Esophagus (tissue), 2 donors: ENCODE results near the gene SH3BP1. TPM values are rescaled to one million over a fixed set of nuclear protein-coding genes. Genes with fewer than 3 reads are reported as not detected.
A peak's percentile ranks its signal among the peaks of the same experiment; 100 is the strongest.
"Not testable (repeated sequence)": the region's sequence is repeated elsewhere in the genome, so short reads cannot be mapped to it uniquely, and the experiment has no call there.

Experiments
- H3K27ac ChIP-seq, 2 donors: one replicate each; pipeline ENCODE4 v1.5.1; 2013; ENCODE audit warnings: low read depth in 2 of 2, mild to moderate bottlenecking in 2 of 2, inconsistent platforms in 1 of 2, low read length in 1 of 2, moderate library complexity in 1 of 2
- H3K27me3 ChIP-seq, 2 donors: one replicate each; pipeline ENCODE4 v1.6.1; 2013; ENCODE audit warnings: low read length in 2 of 2, control low read depth in 1 of 2, mild to moderate bottlenecking in 1 of 2; ENCODE audit not compliant: insufficient read depth in 2 of 2, control insufficient read depth in 1 of 2
- H3K36me3 ChIP-seq, 2 donors: one replicate each; pipeline ENCODE4 v1.6.1; 2013; ENCODE audit warnings: low read length in 1 of 2; ENCODE audit not compliant: control insufficient read depth in 2 of 2, insufficient read depth in 2 of 2
- H3K4me1 ChIP-seq, 2 donors: one replicate each; pipeline ENCODE4 v1.6.1; 2013; ENCODE audit warnings: low read length in 1 of 2; ENCODE audit not compliant: control insufficient read depth in 2 of 2, insufficient read depth in 2 of 2
- H3K4me3 ChIP-seq, 2 donors: one replicate each; pipeline ENCODE4 v1.5.1; 2013; ENCODE audit warnings: low read length in 2 of 2, mild to moderate bottlenecking in 2 of 2, low read depth in 1 of 2, moderate library complexity in 1 of 2
- H3K9me3 ChIP-seq, 2 donors: one replicate each; pipeline ENCODE4 v1.6.1; 2013; ENCODE audit warnings: mild to moderate bottlenecking in 2 of 2, low read depth in 1 of 2, low read length in 1 of 2, moderate library complexity in 1 of 2; ENCODE audit not compliant: control insufficient read depth in 2 of 2, insufficient read depth in 1 of 2
- WGBS, 2 donors: extraction: QIAGEN DNeasy Blood & Tissue Kit; methylation state at CpG; one replicate each; pipeline ENCODE4 v1.1.7; 2013; 5-methylcytosine and 5-hydroxymethylcytosine counted together
- polyA plus RNA-seq, 2 donors: library from polyadenylated mRNA; stranded (reverse); fragments of 200-250 nt; gene quantifications; one replicate each; pipeline ENCODE4 v1.2.3, GENCODE V29; 2013
- donor health status: healthy with polysubstance abuse.
- donor health status: Bipolar disorder and iron deficiency.

SH3BP1 gene
- polyA plus RNA-seq, 2 donors: 39.8 to 42.0 TPM

DNA sequence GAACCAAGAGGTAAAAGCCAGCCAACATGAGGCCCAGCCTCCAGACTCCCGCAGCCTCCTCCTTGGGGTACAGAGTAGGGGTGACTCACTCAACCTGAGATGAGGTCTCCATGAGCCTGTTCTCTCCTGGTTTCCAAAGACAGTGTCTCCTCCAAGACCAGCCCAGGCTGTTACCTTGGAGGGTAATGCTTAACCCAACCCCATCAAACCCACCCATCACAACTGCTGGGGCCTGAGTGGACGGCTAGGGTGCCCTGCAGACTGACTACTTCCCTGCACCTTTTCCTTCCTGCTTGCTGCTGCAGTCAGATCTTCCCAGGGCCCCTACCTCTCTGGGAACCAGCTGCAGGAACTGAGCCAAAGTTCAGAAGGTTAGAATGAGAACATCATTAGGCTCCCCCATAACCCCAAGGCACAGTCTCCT lies 41.5 kb downstream of the SH3BP1 start:
- no peak overlapping the region for H3K4me3 ChIP-seq
- no peaks in the 10 kb centered on the region for H3K9me3 ChIP-seq
- H3K36me3 ChIP-seq: peaks cover 0 to 2% of the 10 kb centered on the region in 2 donors
- WGBS, 2 donors: 76 to 79% methylated on average over 2 of the region's 2 CpGs
- H3K27me3 ChIP-seq: no peaks in the 10 kb centered on the region
- H3K27ac ChIP-seq: peak overlapping the region in 1 of 2 donors; percentile 62
- peaks cover 0 to 8% of the 10 kb centered on the region in 2 donors for H3K4me1 ChIP-seq

- Histone ChIP-seq H3K9me3 (no peaks in the 10 kb centered on the region), H3K27me3 (no peaks in the 10 kb centered on the region), H3K4me1 (peaks cover 0 to 8% of the 10 kb centered on the region in 2 donors), H3K36me3 (peaks cover 0 to 2% of the 10 kb centered on the region in 2 donors), H3K4me3 (no peak overlapping the region), H3K27ac (peak overlapping the region in 1 of 2 donors; percentile 62)
- WGBS, 2 donors: 14 to 17% methylated on average over 6 of the region's 6 CpGs
These were observed 42.1 kb downstream of the SH3BP1 start for GRCh38 chr22:37681556-37682049.

GRCh38 chr22:37684803-37685615 lies 45.5 kb downstream of the SH3BP1 start:
- no peaks in the 10 kb centered on the region for H3K9me3 ChIP-seq
- H3K27ac ChIP-seq: peak overlapping the region; percentile 19 to 95

GRCh38 chr22:37686002-37686982 lies 46.8 kb downstream of the SH3BP1 start, which contains the start of gene NOL12:
TSS of gene NOL12 (plus strand) at chr22:37686343. CDS start at chr22:37686393, 50 bp downstream.
- no peaks in the 10 kb centered on the region for H3K9me3 ChIP-seq
- H3K27ac ChIP-seq: peak within 1 kb of the TSS; percentile 79 to 95
- peak within 1 kb of the TSS; percentile 81 for H3K4me3 ChIP-seq
- peaks cover 2 to 9% of the 10 kb centered on the region in 2 donors for H3K4me1 ChIP-seq
- H3K27me3 ChIP-seq: no peaks in the 10 kb centered on the region
- peaks cover 4 to 9% of the 10 kb centered on the region in 2 donors for H3K36me3 ChIP-seq
- 2% methylated on average over 57 to 62 of the region's 62 CpGs for WGBS, 2 donors

More at GRCh38 chr22:37684803-37685615, 45.5 kb downstream of the SH3BP1 start:
- WGBS, 2 donors: 50 to 58% methylated on average over 16 of the region's 16 CpGs
- Histone ChIP-seq H3K4me3 (no peak overlapping the region), H3K27me3 (no peaks in the 10 kb centered on the region), H3K4me1 (peaks cover 2 to 9% of the 10 kb centered on the region in 2 donors), H3K36me3 (peaks cover 0 to 7% of the 10 kb centered on the region in 2 donors)

DNA sequence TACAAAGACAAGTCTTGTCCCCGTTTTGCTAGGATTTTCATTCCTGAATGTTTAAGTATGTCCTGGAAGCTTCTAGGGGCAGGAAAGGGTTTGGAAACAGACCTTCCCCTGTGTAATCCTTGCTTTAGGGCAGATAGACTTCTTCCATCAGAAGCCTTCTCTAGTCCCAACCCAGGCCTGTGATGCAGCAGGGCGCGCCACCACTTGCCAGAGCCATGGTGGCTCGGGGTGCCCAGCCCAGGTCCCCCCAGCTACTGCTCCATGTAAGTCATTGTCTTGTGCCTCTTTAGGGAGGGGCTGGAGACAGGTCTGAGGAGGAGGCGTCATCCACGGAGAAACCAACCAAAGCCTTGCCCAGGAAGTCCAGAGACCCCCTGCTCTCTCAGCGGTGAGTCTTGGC lies 50.9 kb downstream of the SH3BP1 start:
- Histone ChIP-seq H3K4me1 (peaks cover 2 to 9% of the 10 kb centered on the region in 2 donors), H3K27ac (peak overlapping the region; percentile 58 to 93), H3K9me3 (no peaks in the 10 kb centered on the region), H3K4me3 (no peak overlapping the region), H3K27me3 (no peaks in the 10 kb centered on the region), H3K36me3 (peaks cover 10 to 29% of the 10 kb centered on the region in 2 donors)
- 54 to 82% methylated on average over 7 of the region's 7 CpGs for WGBS, 2 donors

GRCh38 chr22:37690901-37691504 lies 51.5 kb downstream of the SH3BP1 start:
- Histone ChIP-seq H3K36me3 (peaks cover 10 to 29% of the 10 kb centered on the region in 2 donors), H3K27me3 (no peaks in the 10 kb centered on the region), H3K4me3 (no peak overlapping the region), H3K4me1 (peaks cover 2 to 7% of the 10 kb centered on the region in 2 donors), H3K9me3 (no peaks in the 10 kb centered on the region), H3K27ac (peak overlapping the region; percentile 58 to 93)
- WGBS, 2 donors: 49 to 81% methylated on average over 18 of the region's 18 CpGs

DNA sequence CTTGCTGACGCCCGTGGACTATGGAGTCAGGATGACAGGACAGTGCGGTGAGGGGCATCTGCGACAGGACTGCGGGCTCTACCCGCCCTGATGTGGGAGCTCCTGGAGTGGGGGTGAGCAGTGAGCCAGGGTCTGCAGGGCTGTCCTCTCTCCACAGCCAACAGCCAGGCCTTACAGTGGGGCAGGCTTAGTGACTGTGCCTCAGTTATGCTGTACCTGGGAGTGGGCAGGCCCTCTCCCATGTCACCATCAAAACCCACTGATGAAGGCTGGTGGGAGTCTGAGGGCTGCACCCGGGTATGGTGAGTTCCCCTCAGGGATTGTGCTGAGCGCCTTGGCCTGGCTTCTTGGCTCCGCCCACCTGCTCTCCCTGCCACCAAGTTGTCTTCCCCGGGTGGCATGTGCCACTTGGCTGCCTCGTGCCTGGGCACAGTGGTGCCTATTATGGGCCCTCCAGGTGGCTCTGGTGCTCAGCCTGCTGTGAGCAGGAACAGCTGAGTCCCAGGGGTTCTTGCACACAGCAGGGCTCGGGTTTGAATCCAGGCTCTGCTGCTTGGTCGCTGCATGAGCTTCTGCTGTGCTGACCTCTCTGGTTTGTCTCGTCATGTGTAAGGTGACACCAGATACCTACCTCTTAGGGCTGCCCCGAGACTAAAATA lies 53.3 kb downstream of the SH3BP1 start:
- Histone ChIP-seq H3K36me3 (peaks cover 10 to 29% of the 10 kb centered on the region in 2 donors), H3K9me3 (no peaks in the 10 kb centered on the region), H3K27ac (no peak overlapping the region), H3K4me1 (peaks cover 7 to 10% of the 10 kb centered on the region in 2 donors), H3K27me3 (no peaks in the 10 kb centered on the region), H3K4me3 (no peak overlapping the region)
- 87 to 90% methylated on average over 15 of the region's 15 CpGs for WGBS, 2 donors

DNA sequence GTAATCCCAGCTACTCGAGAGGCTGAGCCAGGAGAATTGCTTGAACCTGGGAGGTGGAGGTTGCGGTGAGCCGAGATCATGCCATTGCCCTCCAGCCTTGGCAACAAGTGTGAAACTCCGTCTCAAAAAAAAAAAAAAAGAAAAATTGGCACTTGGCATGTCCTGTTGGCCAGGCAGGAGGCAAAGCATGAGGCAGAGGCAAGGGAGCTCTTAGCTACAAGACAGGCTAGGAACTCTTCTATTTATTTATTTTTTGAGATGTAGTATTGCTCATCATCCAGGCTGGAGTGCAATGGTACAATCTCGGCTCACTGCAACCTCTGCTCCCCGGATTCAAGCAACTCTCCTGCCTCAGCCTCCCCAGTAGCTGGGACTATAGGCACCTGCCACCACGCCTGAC lies 54.7 kb downstream of the SH3BP1 start:
- not testable (repeated sequence) for H3K27me3 ChIP-seq, H3K27ac ChIP-seq, H3K9me3 ChIP-seq, H3K4me1 ChIP-seq, H3K4me3 ChIP-seq
- whole genome bisulfite sequencing, 2 donors: 75 to 77% methylated on average over 7 of the region's 7 CpGs
- peaks cover 10 to 23% of the 10 kb centered on the region in 2 donors for H3K36me3 ChIP-seq
